ENCODE data around the gene CTBS.
A peak's percentile ranks its signal among the peaks of the same experiment; 100 is the strongest.
"Not testable (repeated sequence)": the region's sequence is repeated elsewhere in the genome, so short reads cannot be mapped to it uniquely, and the experiment has no call there.

The CTBS gene

DNA sequence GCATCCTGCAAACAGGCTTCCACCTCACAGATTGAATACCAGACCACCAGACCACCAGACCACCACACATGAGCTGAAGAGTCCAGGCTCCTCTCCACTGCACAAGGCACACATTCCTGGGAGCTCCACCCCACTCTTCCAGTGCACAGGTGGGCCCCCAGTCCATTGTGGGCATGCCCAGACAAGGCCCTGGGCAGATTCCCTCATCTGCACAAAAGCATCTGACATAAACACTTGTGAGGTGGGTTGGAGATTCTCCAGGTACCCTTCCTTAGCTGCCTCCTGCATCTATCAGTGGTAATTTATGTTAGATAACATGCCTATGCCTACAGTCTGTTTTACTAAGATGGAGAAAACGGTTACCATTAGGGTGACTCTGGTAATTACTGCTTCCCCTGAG lies 11.6 kb upstream of the CTBS start:
- DNase-seq (ENCODE audit: low spot score), result no peak

DNA sequence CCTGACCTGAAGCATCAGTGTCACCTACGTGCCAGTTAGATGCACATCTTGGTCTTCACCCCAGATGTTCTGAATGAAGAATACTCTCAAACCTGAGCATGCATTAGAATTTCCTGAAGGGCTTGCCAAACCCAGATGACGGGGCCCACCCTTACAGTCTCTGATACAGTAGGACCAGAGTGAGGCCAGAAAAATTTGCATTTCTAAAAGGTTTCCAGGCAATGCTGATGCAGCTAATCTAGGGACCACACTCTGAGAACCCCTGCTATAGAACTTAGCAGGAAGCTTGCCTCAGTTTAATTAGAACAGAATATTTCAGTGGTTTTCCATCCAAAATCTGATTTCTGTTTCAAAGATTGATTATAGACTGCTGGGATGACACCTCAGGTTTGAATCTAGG lies 9.9 kb upstream of the CTBS start:
- no peak for DNase-seq (ENCODE audit: low spot score)

DNA sequence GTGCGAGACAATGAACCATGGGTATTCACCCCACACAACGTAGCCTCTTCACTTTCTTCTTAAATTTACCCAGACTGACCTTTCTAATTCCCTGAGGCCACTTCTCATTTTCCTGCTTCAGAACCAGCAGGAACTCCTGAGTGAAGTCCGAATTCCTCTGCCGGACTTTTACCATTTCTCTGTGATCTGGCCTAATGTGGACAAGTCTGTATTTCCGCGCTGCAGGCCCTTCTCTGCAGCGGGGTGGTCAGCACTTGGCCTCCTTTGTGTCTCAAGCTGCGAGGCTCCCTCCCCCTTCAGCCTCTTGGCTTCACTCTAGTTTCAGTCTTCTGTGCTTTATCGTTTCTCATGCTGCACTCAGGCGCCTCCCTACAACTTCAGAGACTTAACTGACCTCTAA lies 9.4 kb upstream of the CTBS start:
- no peak for DNase-seq (ENCODE audit: low spot score)

DNA sequence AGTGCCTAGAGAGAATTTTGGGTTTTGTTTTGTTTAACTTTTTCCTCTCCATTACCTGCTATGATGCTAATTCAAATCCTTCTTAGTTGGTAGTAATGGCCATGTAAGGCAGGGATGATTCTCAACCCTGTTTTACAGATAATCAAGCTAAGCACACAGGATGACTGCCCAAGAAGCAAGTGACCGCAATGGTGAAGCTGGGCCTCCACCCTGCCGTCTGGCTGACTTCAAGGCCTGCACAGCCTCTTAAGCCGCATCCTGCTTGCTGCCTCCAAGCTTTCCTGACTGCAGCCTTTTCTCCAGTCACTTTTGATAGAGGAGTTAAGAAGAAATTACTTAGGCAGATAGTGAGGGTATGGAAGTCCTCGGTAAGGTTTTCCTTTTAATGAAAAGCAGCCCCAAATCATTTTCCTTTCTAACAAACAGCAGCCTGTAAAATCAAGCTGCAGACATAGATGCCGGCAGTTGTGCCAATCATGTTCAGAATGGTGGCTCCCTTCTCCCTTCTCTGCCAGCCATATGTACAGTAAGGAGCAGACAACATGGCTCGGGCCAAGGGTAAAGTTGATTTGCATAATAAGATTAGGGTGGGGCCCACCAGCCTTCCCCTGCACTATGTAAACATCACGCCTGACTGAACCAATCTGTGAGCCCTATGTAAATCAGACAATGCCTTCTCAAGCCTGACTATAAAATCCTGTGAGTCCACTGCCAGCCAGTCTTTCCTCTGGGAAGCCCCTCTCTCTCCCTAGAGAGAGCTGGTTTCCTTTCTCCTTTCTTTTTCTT lies 8.8 kb upstream of the CTBS start:
- no peak for DNase-seq (ENCODE audit: low spot score)

DNA sequence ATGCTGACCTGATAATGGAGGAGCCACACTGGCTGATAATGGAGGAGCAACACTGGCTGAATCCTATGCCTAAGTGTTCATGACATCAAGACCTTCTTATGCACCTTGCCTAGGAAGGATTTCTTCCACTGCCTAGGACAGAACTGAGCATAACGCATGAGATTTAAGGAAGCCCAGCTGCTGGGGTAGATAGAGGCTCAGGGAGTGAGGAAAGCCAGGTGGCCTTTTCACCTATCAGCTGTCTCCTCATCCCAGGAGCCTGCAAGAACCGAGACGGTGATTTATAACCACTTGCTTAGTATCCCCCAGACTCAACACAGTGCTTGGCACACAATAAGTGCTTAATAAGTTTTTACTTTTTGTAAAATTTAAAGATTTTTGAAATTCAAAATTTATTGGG lies 7.4 kb upstream of the CTBS start:
- no peak for DNase-seq (ENCODE audit: low spot score)

DNA sequence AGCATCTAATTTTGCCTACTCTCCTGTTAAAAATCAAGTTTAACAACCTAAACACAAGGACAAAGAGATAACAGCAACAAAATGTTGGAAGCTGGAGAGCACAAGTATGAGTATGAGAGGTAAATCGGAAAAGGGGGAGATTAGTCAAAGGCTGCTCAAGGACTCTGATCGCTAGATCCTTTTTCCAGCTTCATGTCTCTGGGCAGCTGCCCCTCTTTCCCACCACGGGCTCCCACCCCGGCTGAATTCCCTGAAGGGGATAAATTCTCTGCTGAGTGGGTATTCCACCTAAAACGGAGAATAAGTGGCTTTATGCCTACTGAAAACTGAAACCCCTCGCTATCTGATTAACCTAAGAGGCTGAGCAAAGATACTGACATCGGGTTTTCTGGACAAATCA lies 696 bp upstream of the CTBS start:
- no peak for DNase-seq (ENCODE audit: low spot score)

DNA sequence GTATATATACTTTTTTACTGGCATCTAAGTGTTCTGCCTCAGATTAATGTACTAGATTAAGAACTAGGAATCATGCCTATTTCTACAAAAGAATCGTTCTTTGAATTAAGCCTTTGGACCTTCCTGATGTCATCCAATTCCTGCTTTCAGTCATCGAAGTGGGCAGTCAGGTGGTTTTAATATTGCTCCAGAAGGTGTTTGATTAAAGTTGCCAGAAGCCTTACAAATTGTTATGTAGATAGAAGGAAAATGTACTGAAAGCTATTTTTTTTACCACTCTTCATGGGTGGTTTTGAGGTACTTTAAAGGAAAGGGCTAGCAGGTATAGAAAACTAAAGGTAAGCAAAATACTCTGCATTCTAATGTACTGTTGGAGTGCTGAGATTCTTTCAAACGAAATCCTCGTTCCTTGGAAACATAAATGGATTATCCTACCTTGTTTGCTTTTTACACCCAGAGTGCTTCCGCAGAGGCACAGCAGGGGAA lies 716 bp downstream of the CTBS start:
- DNase-seq (ENCODE audit: low spot score), result peak; percentile 13

DNA sequence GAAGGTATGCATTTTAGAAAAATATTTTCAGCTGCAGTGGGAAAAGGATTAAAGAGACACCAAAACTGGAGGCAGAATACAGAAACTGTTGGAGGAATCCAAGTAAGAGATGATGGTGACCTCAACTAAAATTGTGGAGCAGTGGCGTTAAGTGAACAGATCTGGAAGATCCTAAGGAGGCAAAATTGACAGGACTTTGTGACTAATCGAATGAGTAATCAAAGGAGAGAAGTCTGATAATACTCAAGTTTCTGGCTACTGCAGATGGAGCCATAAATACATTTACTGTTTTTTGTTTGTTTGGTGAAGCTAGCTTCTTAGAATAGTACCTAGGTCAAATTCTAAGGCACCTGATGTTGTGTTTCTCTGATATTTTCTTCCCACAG lies 3.1 kb downstream of the CTBS start:
- no peak for DNase-seq (ENCODE audit: low spot score)

DNA sequence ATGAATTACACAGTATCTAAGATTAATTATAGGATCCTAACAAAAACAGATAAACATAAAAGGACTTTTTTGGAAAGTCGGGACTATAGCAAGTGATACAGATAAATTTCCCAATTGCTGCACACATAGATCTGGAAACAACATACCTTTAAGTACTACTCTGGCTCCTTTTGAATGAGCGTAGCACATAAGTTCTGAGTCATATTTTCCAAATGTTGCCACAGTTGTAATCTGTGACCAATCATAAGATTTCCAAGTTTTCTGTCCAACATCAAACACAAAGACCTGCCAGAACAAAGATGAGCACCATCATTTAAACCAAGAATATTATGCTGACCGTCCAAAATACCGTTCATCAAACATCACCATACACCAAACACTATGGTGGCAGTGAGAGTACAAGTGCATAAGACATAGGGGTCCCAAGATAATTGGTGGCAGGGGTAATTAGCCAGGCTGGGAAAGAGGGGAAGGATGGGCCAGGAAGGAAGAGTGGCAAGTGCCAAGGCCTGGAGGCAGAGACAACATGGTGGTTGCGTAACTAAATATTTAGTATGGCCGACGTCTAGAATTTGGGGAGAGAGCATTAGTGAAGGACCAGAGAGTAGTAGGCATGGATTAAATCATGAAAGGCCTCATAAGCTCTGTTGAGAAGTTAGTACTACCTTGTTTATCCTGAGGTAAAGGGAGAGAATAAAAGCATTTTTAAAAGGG lies 3.6 kb downstream of the CTBS start:
- no peak for DNase-seq (ENCODE audit: low spot score)

DNA sequence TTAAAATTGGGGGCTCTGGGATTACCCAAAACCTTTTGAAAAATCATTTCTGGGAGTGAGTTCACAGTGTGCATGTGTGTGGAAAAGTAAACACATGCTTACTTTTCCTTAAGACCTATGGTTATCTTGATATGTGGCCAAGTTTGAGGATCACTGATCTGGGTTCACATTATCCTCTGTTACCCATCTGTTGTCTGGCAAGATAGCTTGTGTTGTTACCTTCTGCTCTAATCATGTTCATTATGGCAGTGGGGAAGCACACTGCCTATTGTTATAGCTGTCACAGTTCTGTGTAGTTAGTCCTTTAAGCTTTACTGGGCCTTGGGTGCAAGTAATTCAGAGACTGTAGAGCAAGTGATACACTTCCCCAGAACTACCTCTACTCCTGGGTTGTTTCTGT lies 5.0 kb downstream of the CTBS start:
- DNase-seq (ENCODE audit: low spot score), result no peak

DNA sequence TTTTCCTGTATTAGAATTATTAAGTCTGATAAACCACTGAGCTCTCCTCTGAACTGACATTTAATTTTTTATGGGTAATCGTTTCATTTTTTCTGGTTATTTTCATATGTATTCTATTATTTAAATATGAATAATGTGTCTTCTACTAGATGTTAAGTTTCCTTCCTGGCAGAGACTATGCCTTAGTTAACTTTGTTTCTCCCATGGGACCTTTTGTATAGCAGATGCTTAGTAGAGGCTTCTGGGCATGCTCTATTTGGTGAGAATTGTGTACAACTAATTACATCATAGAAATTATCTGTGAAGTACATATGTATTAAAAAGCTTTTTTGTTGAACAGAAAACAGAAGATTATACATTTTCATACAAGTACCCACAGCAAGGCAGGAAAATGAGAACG lies 23.4 kb downstream of the CTBS start:
- no peak for DNase-seq (ENCODE audit: low spot score)

DNA sequence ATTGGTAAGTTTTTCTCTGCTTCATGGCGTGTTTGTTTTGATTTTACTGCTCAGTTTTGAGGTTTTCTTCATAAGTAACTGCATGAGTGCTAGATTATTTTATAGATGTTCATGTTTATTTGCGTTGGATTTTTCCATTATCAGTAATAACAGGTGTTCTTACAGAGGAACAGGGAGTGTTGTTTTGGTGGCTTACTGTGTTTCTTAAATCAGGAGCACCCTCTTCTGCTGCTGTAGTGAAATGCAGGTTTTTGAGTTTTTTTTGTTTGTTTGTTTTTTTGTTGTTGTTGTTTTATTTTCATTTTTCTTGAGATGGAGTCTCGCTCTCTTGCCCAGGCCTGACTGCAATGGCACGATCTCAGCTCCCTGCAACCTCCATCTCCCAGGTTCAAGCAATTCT lies 32.6 kb downstream of the CTBS start:
- DNase-seq (ENCODE audit: low spot score), result no peak

DNA sequence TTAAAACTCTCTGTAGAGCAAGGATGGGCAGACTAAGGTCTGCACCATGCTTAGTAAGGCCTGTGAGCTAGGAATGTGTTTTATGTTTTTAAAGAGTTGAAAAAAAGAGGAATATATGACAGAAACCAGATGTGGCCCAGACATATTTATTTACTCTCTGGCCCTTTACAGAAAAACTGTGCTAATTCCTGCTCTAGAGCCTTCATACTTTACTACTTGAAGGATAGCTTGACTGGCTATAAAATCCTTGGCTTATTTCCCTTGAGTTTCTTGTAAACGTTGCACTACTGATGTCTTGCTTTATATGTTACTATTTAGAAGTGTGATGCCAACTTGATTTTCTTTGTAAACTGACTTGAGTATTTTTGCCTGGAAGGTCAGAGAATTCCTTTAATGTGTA lies 33.5 kb downstream of the CTBS start:
- no peak for DNase-seq (ENCODE audit: low spot score)

DNA sequence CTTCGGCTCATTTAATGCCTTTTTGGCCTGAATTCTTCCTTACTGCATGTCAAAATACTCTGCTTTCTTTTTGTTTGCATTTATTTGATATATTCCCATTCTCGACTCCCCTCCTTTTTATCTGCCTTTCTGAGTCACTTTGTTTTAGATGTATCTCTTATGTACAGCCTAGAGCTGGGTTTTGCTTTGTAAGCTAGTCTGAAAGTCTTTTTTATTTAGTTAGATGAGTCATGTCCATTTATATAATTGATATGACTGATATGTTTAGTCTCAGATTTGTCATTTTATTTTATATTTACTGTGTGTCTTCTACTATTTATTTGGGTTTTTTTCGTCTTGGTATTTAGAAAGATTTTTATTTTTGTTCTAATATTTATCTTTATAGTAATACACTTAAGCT lies 34.3 kb downstream of the CTBS start:
- no peak for DNase-seq (ENCODE audit: low spot score)

DNA sequence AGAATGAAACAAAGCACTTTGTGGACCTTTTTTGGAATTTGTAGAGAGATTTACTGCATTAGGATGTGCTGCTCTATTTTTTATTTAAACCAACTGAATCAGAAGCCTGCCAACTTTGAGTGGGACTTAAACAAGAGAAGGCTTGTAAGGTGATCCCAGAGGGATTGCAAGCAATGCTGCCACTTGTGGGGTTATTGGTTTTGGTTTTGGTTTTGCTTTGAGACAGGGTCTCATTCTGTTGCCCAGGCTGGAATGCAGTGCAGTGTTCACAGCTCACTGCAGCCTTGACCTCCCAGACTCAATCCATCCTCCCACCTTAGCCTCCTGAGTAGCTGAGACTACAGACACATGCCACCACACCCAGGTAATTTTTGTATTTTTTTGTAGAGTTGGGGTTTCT lies 35.6 kb downstream of the CTBS start:
- DNase-seq (ENCODE audit: low spot score), result no peak

DNA sequence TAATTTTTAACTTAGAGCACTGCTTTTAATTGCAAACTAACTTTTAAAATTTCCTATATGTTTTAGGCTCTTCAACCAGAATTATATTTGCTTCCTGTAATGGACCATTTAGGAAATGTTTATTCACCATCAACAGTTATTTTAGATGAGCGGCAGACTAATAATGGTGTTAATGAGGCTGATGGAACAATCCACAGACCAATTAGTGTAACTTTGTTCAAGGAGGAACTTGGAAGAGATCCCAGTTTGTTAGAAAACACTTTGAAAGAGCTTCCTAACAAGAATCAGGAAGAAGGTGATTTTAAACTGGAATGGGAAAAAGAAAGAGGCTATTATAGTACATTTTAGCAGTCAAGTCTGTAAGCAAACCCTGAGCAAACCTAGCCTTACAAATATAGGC lies 48.5 kb downstream of the CTBS start:
- DNase-seq (ENCODE audit: low spot score), result peak; percentile 14

DNA sequence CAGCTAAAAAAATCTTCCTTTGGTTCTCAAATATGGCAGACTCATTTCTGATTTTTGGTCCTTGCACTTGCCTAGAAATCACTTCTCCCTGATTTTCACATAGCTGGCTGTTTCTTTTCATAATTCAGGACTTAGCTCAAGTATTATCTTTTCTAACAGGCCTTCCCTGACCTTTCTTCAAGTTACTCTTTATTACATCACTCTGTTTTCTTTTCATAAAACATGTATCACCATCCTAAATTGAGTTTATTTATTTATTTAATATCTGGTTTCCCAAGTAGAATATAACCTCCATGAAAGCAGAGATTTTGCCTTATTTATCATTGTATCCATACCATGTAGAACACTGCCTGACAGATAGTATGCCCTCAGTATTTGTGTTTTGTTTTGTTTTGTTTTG lies 49.6 kb downstream of the CTBS start:
- no peak for DNase-seq (ENCODE audit: low spot score)

DNA sequence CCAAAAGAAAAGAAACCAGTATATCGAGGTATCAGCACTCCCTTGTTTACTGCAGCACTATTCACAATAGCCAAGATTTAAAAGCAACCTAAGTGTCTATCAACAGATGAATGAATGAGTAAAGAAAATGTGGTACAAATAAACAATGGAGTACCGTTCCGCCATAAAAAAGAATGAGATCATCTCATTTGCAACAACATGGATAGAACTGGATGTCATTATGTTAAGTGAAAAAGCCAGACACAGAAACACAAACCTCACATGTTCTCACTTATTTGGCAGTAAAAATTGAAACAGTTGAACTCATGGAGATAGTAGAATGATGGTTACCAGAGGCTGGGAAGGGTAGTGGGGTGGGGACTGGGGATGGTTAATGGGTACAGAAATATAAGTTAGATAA lies 63.6 kb downstream of the CTBS start:
- no peak for DNase-seq (ENCODE audit: low spot score)

DNA sequence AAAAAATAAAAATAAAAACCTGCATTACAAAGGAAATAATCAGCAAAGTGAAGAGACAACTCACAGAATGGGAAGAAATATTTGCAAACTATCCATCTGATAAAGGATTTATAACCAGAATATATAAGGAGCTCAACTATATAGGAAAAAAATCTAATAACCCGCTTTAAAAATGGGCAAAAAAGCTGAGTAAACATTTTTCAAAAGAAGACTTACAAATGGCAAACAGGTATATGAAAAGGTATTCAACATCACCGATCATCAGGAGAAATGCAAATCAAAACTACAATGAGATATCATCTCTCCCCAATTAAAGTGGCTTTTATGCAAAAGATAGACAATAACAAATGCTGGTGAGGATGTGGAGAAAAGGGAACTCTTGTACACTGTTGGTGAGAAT lies 64.1 kb downstream of the CTBS start:
- no peak for DNase-seq (ENCODE audit: low spot score)

DNA sequence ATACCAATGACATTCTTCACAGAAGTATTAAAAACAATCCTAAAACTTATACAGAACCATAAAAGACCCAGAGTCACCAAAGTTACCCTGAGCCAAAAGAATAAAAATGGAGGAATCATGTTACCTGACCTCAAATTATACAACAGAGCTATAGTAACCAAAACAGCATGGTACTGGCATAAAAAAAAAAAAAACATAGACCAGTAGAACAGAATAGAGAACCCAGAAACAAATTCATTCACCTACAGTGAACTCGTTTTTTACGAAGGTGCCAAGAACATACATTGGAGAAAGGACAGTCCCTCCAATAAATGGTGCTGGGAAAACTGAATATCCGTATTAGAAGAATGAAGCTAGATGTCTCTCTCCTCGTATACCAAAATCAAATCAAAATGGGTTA lies 65.2 kb downstream of the CTBS start:
- no peak for DNase-seq (ENCODE audit: low spot score)

DNA sequence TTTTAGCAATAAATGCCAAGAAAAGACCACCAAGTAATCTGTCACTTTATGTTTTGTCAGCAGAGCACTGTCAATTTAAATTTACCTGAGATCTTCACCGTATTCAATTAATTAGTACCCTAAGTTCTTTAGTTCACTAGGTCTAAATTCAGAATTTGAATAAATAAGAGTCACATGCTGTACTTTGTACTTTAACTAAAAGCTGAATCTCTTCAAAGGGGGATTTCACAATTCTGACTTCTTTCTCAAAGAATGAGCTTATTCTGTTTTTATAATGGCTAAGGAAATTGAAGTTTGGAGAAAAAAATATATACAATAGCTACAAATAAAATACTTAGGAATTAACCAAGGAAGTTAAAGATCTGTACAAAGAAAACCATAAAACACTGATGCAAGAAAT lies 65.7 kb downstream of the CTBS start:
- no peak for DNase-seq (ENCODE audit: low spot score)

DNA sequence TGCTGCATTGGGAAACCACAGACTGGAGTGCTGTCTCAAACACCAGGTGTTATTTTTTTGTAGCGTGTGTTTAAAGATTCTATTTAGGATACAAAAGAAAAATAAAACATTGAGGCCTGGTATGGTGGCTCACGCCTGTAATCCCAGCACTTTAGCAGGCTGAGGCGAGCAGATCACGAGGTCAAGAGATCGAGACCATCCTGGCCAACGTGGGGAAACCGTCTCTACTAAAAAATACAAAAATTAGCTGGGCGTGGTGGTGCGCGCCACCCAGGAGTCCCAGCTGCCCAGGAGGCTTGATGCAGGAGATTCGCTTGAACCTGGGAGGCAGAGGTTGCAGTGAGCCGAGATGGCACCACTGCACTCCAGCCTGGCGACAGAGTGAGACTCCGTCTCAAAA lies 66.4 kb downstream of the CTBS start:
- not testable (repeated sequence) for DNase-seq (ENCODE audit: low spot score)

DNA sequence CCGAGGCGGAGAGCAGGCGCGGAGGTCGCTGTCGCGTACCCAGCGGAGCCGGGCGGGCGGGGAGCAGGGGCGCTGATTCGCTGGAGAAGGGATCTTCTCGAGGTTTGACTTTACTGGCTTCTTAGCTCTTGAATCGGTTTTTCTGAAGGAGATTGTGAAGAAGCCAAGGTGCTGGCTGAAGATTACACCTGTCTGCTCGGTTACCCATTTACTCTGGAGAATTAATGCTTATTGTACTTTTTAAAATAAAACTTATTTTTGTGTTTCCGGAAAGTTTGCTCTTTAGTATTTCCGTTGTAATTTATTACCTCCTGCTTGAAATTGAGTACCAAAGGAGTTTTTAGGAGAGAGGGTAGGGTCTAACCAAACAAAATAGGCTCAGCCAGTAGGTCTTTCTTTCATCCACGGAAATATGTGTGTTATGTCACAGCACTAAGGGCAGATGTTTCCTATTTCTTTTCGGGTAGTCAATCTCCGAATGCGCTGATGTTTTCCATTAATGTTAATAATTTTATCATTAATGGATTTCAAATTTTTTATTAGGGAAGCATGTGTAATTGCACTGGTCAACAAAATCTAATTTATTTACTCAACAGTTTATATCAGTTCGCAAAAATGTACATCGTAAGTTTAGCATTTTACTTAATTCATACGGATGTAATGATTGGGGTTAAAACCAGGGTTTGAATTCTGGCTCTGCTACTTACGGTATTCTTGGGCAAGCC lies 67.3 kb downstream of the CTBS start:
- DNase-seq (ENCODE audit: low spot score), result no peak
